ENCODE results near the gene IFNL3. TPM values are rescaled to one million over a fixed set of nuclear protein-coding genes. Genes with fewer than 3 reads are reported as not detected.

Gene IFNL3
- total and polyA plus RNA-seq, 2 of the 13 experiments (the other 11 are each of a cell fraction or from before 2014, with no cell fraction given): not detected

DNA sequence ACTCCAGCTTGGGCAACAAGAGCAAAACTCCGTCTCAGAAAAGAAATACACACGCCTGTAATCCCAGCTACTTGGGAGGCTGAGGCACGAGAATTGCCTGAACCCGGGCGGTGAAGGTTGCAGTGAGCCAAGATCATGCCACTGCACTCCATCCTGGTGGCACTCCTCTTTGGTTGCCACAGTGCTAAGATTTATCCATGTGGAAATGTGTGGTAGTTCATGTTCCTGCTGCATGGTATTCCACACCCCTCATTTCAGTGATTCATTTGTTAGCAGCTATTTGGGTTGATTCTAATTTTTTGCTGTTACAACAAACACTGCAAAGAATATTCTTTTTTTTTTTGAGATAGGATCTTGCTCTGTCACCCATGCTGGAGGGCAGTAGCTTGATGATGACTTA, 12.1 kb downstream of the IFNL3 start:
- ATAC-seq: no peak
- CTCF ChIA-PET (ENCODE audit: low intra/inter-chr PET ratio, low total read pairs): no interaction called here
- H3K36me3 ChIP-seq (replicated peaks in 1 of 2; ENCODE audit: control insufficient read depth in 1 of 2, insufficient read depth in 2 of 2, low read length in 2 of 2): no peaks in the 10 kb centered on the region

DNA sequence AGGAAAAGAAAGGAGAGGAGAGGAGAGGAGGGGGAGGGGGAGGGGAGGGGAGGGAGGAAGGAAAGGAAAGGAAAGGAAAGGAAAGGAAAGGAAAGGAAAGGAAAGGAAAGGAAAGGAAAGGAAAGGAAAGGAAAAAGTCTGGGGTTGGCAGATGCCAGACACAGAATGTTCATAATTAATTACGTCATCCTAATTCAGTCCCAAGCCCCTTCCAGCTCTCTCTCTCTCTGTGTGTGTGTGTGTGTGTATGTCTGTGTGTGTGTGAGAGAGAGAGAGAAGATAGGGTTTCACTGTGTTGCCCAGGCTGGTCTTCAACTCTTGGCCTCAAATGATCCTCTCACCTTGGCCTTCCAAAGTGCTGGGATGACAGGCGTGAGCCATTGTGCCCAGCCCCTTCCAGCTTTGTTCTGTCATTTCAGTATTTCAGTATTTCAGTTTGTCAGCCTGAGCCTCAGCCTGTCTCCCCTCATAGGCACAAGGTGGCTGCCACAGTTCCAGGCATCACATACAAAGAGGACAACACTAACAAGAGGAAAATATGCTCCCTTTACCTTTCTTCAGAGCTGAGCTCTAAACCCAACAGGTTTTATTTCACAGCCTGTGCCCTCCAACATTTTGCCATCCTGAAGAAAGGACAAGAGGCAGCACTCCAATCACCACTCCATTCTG, 14.6 kb downstream of the IFNL3 start:
- in situ Hi-C loops (cut with HindIII; ENCODE audit: extremely low pct_ligation_motif_present, low pct_unique_long_range_greater_than_20kb): no loop called here
- ATAC-seq: no peak

More for the DNA sequence above, 12.1 kb downstream of the IFNL3 start:
- TF ChIP-seq ZNF773 (CRISPR knock-in tag; IDR thresholded peaks at IDR 0.05; ENCODE audit: borderline replicate concordance) (no peak), ZBTB7A (CRISPR knock-in tag; IDR thresholded peaks at IDR 0.05) (no peak), SRY (CRISPR knock-in tag; IDR thresholded peaks at IDR 0.05) (no peak), ZSCAN12 (CRISPR knock-in tag; IDR thresholded peaks at IDR 0.05) (no peak)
- TF ChIP-seq, protein P1, sequence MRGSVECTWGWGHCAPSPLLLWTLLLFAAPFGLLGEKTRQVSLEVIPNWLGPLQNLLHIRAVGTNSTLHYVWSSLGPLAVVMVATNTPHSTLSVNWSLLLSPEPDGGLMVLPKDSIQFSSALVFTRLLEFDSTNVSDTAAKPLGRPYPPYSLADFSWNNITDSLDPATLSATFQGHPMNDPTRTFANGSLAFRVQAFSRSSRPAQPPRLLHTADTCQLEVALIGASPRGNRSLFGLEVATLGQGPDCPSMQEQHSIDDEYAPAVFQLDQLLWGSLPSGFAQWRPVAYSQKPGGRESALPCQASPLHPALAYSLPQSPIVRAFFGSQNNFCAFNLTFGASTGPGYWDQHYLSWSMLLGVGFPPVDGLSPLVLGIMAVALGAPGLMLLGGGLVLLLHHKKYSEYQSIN (CRISPR knock-in tag; IDR thresholded peaks at IDR 0.05; ENCODE audit: borderline replicate concordance): no peak
- no peak overlapping the region for H3K27ac ChIP-seq (ENCODE audit: extremely low read length, insufficient read depth, low read length)
- no peaks in the 10 kb centered on the region for H3K79me2 ChIP-seq (ENCODE audit: insufficient read depth, low read length)
- WGBS (ENCODE audit: low lambda C conversion rate): 7% methylated on average over 3 of the region's 5 CpGs
- no peak overlapping the region for H3K4me2 ChIP-seq (ENCODE audit: low read depth, low read length)
- in situ Hi-C loops (cut with HindIII; ENCODE audit: extremely low pct_ligation_motif_present, low pct_unique_long_range_greater_than_20kb): no loop called here
- DNase-seq (ENCODE audit: low spot score) (no peak), FAIRE-seq (no peak)
- H3K9ac ChIP-seq (ENCODE audit: insufficient read depth, low read depth, low read length): no peak overlapping the region
- no peak overlapping the region for H3K4me3 ChIP-seq (replicated peaks in 1 of 3; ENCODE audit: insufficient read depth in 1 of 3, low read depth in 2 of 3, low read length in 3 of 3)
- no TSS peak for BruUV-seq (replicated peaks)
- POLR2A ChIA-PET: no interaction called here
- intact Hi-C loops (cut with micrococcal nuclease; ENCODE audit: unreplicated experiment): no loop called here
- no peak overlapping the region for H2AFZ ChIP-seq (ENCODE audit: low read length)
- no peaks in the 10 kb centered on the region for H4K20me1 ChIP-seq (ENCODE audit: insufficient read depth, low read length)
- no peaks in the 10 kb centered on the region; a peak in 1 of 5 replicates for H3K27me3 ChIP-seq (ENCODE audit: control insufficient read depth in 1 of 2, insufficient read depth in 2 of 2, low read length in 2 of 2)
- no peaks in the 10 kb centered on the region for H3K9me3 ChIP-seq (ENCODE audit: low read length)
- peaks cover 4% of the 10 kb centered on the region; the same call in 1 of the 2 replicates for H3K4me1 ChIP-seq (ENCODE audit: insufficient read depth, low read length)

More for the DNA sequence above, 14.6 kb downstream of the IFNL3 start:
- Histone ChIP-seq H3K27ac (ENCODE audit: extremely low read length, insufficient read depth, low read length) (no peak overlapping the region), H3K4me1 (ENCODE audit: insufficient read depth, low read length) (no peaks in the 10 kb centered on the region), H3K4me3 (replicated peaks in 1 of 3; ENCODE audit: insufficient read depth in 1 of 3, low read depth in 2 of 3, low read length in 3 of 3) (no peak overlapping the region), H3K27me3 (ENCODE audit: control insufficient read depth in 1 of 2, insufficient read depth in 2 of 2, low read length in 2 of 2) (no peaks in the 10 kb centered on the region; a peak in 1 of 5 replicates), H3K36me3 (replicated peaks in 1 of 2; ENCODE audit: control insufficient read depth in 1 of 2, insufficient read depth in 2 of 2, low read length in 2 of 2) (no peaks in the 10 kb centered on the region), H3K9ac (ENCODE audit: insufficient read depth, low read depth, low read length) (no peak overlapping the region), H3K9me3 (ENCODE audit: low read length) (no peaks in the 10 kb centered on the region), H3K4me2 (ENCODE audit: low read depth, low read length) (no peak overlapping the region), H4K20me1 (ENCODE audit: insufficient read depth, low read length) (no peaks in the 10 kb centered on the region), H3K79me2 (ENCODE audit: insufficient read depth, low read length) (no peaks in the 10 kb centered on the region), H2AFZ (ENCODE audit: low read length) (no peak overlapping the region)
- ChIA-PET POLR2A (no interaction called here), CTCF (ENCODE audit: low intra/inter-chr PET ratio, low total read pairs) (no interaction called here)
- WGBS (ENCODE audit: low lambda C conversion rate): 4% methylated on average over 2 of the region's 2 CpGs
- no peak for DNase-seq (ENCODE audit: low spot score)
- TF ChIP-seq CREB1 (IDR thresholded peaks at IDR 0.05) (peak; percentile 52; the same call in 1 of the 2 replicates), CREB1 (CRISPR knock-in tag; IDR thresholded peaks at IDR 0.05) (no peak), ATF7 (IDR thresholded peaks at IDR 0.05) (peak; percentile 99), ATF7 (CRISPR knock-in tag; IDR thresholded peaks at IDR 0.05) (no peak), ZNF614 (CRISPR knock-in tag; IDR thresholded peaks at IDR 0.05; ENCODE audit: borderline replicate concordance) (no peak)
- FAIRE-seq: no peak
- BruUV-seq (replicated peaks): no TSS peak
- intact Hi-C loops (cut with micrococcal nuclease; ENCODE audit: unreplicated experiment): no loop called here
